Measurements from ENCODE around the gene ATP2C2. TPM values are rescaled to one million over a fixed set of nuclear protein-coding genes. Genes with fewer than 3 reads are reported as not detected.

The ATP2C2 gene
- total and polyA plus RNA-seq, 9 of the 15 experiments (the other 6 are each of a cell fraction or from before 2014, with no cell fraction given), result 0.75 TPM; not detected in 8

- DNase-seq (ENCODE audit: extremely low read depth in 1 of 4, low spot score in 3 of 4) (no peak), ATAC-seq (no peak), FAIRE-seq (no peak)
- in situ Hi-C loops (cut with MboI), result loop anchor here (5.0 kb wide), 1 partner anchor 194 kb away; no protein-coding TSS in a partner anchor
- CTCF ChIA-PET (ENCODE audit: low intra/inter-chr PET ratio), result no interaction called here
- no peaks in the 10 kb centered on the region for H3K9me1 ChIP-seq (ENCODE audit: control insufficient read depth, insufficient read depth, low read length)
- BruUV-seq (replicated peaks), result no TSS peak
- POLR2A ChIA-PET, result interaction anchor here (0.6 to 0.8 kb wide), 3 partner anchors 15 to 405 kb away, joined by 3 to 4 read pairs (median 3); no protein-coding TSS in a partner anchor
- no peak overlapping the region for H3K4me3 ChIP-seq
- intact Hi-C loops (cut with micrococcal nuclease), result loop anchor here (5.0 kb wide), 1 partner anchor 649 kb away; no protein-coding TSS in a partner anchor
- peaks cover 2 to 21% of the 10 kb centered on the region in 2 experiments; a peak in 3 of 5 replicates for H3K27me3 ChIP-seq (ENCODE audit: control insufficient read depth in 2 of 2, insufficient read depth in 2 of 2, low read length in 2 of 2)
- H3K27ac ChIP-seq (ENCODE audit: extremely low read depth, low read depth, low read length), result no peak overlapping the region
- H3K9ac ChIP-seq (ENCODE audit: insufficient read depth in 1 of 2, low read depth in 2 of 2, low read length in 2 of 2), result no peak overlapping the region
- 7% methylated on average over 8 of the region's 8 CpGs for WGBS (ENCODE audit: insufficient coverage, low coverage, missing lambda C conversion rate)
- H3K9me3 ChIP-seq (replicated peaks; ENCODE audit: control insufficient read depth, insufficient read depth, low read depth, low read length), result no peaks in the 10 kb centered on the region; the same call in 1 of the 2 replicates
- H3K79me2 ChIP-seq (ENCODE audit: control insufficient read depth, insufficient read depth, low read length), result no peaks in the 10 kb centered on the region
- H3K4me1 ChIP-seq (replicated peaks in 1 of 2; ENCODE audit: control insufficient read depth in 2 of 2, insufficient read depth in 2 of 2, low read length in 2 of 2), result peaks cover 0 to 7% of the 10 kb centered on the region in 2 experiments; a peak in 2 of 5 replicates
- H3K4me2 ChIP-seq (ENCODE audit: insufficient read depth, low read length), result no peak overlapping the region
- no peaks in the 10 kb centered on the region for H3K36me3 ChIP-seq (ENCODE audit: control insufficient read depth, insufficient read depth, low read length)
- no peak overlapping the region for H2AFZ ChIP-seq (ENCODE audit: low read depth, low read length)
- H4K20me1 ChIP-seq (replicated peaks; ENCODE audit: control insufficient read depth, insufficient read depth, low read length), result no peaks in the 10 kb centered on the region; the same call in none of the 2 replicates
- no peak for TF ChIP-seq ZNF224 (CRISPR knock-in tag; IDR thresholded peaks at IDR 0.05)
- TF ChIP-seq TAF9B (IDR thresholded peaks at IDR 0.05; ENCODE audit: partially characterized antibody), result no peak
- TF ChIP-seq VEZF1 (CRISPR knock-in tag; IDR thresholded peaks at IDR 0.05), result no peak
- no peak for TF ChIP-seq ZNF133 (CRISPR knock-in tag; IDR thresholded peaks at IDR 0.05)
- no peak for TF ChIP-seq ZMIZ1 (IDR thresholded peaks at IDR 0.05; ENCODE audit: low read depth in 2 of 2, low read length in 2 of 2)
- TF ChIP-seq ZNF668 (CRISPR knock-in tag; IDR thresholded peaks at IDR 0.05), result no peak
- TF ChIP-seq ZBTB43 (CRISPR knock-in tag; IDR thresholded peaks at IDR 0.05), result no peak
- TF ChIP-seq GMEB1 (CRISPR knock-in tag; IDR thresholded peaks at IDR 0.05), result no peak
- no peak for TF ChIP-seq NRF1 (conservative IDR thresholded peaks at IDR 0.05 in 1 of 2, IDR thresholded peaks at IDR 0.05 in 1 of 2)
- TF ChIP-seq POLR2B (IDR thresholded peaks at IDR 0.05; ENCODE audit: low read depth, partially characterized antibody), result no peak
- no peak for TF ChIP-seq ELF4 (CRISPR knock-in tag; IDR thresholded peaks at IDR 0.05)
- no peak for TF ChIP-seq YY1 (IDR thresholded peaks at IDR 0.05; ENCODE audit: borderline replicate concordance in 1 of 3, control insufficient read depth in 1 of 3, extremely low read depth in 1 of 3, insufficient read depth in 3 of 3, insufficient read length in 1 of 3, insufficient replicate concordance in 2 of 3, low read depth in 1 of 3, low read length in 2 of 3)
- no peak for TF ChIP-seq POLR2A (conservative IDR thresholded peaks at IDR 0.05)
- TF ChIP-seq ESRRB (CRISPR knock-in tag; IDR thresholded peaks at IDR 0.05; ENCODE audit: borderline replicate concordance), result no peak
These were observed 108.1 kb downstream of the ATP2C2 start for GRCh38 chr16:84476401-84476800.

Data from K562 (cell line).